H1 (cell line): ENCODE data around the gene S1PR1. TPM values are rescaled to one million over a fixed set of nuclear protein-coding genes. Genes with fewer than 3 reads are reported as not detected.

Experiments
- CTCF ChIA-PET: fragments of 300-600 bp; sonication (Branson Sonifier 250); formaldehyde crosslinking; loops from one replicate; lab custom pipeline; 2021; ENCODE audit not compliant: partially characterized antibody; lab: Charles Lee
- POLR2A ChIA-PET: fragments of 300-600 bp; sonication (Branson Sonifier 250); formaldehyde crosslinking; loops from one replicate; lab custom pipeline; 2021; ENCODE audit warnings: inconsistent platforms; ENCODE audit not compliant: partially characterized antibody; lab: Charles Lee
- DNase-seq, 2 experiments: peaks; one replicate each; pipeline versions ENCODE4 v3.0.0 to v3.0.0-alpha.2; 2010 to 2022; ENCODE audit warnings: low spot score in 2 of 2, low read depth in 1 of 2, mixed read lengths in 1 of 2
- FAIRE-seq: peaks from 2 replicates; lab custom pipeline; 2011; peaks lifted over from hg19 to GRCh38; lab: Jason Lieb, UNC
- H2AFZ ChIP-seq: 2 replicates; pipeline ENCODE4 v1.8.1; 2012; ENCODE audit warnings: low read length, inconsistent platforms
- H2AK5ac ChIP-seq: 2 replicates; pipeline ENCODE4 v1.6.1; 2013; ENCODE audit warnings: low read depth, low read length
- H2BK120ac ChIP-seq: replicated peaks from 2 replicates; pipeline ENCODE3; 2013; ENCODE audit warnings: low read depth, low read length, inconsistent platforms
- H2BK12ac ChIP-seq: 2 replicates; pipeline ENCODE4 v1.6.1; 2013; ENCODE audit warnings: low read depth, low read length
- H2BK15ac ChIP-seq: 2 replicates; pipeline ENCODE4 v1.6.1; 2013; ENCODE audit warnings: low read length
- H2BK20ac ChIP-seq: 2 replicates; pipeline ENCODE4 v1.6.1; 2013; ENCODE audit warnings: low read length
- H2BK5ac ChIP-seq: 2 replicates; pipeline ENCODE4 v1.6.1; 2013; ENCODE audit warnings: low read depth, low read length
- H3K14ac ChIP-seq: 2 replicates; pipeline ENCODE4 v1.6.1; 2013; ENCODE audit warnings: inconsistent platforms; ENCODE audit not compliant: insufficient read length
- H3K18ac ChIP-seq: 2 replicates; pipeline ENCODE4 v1.6.1; 2013; ENCODE audit warnings: low read length; ENCODE audit errors: extremely low read depth
- H3K23ac ChIP-seq: 2 replicates; pipeline ENCODE4 v1.6.1; 2013; ENCODE audit warnings: inconsistent platforms; ENCODE audit not compliant: insufficient read length
- H3K23me2 ChIP-seq: 2 replicates; pipeline ENCODE4 v1.6.1; 2013; ENCODE audit warnings: low read depth, low read length
- H3K27ac ChIP-seq: 2 replicates; pipeline ENCODE4 v1.6.1; 2011; ENCODE audit warnings: low read depth, low read length, inconsistent platforms
- H3K27me3 ChIP-seq, 4 experiments: replicated peaks in 1 of 4; 1 replicate in 1 of 4; 2 replicates in 3 of 4; pipeline versions ENCODE4 v1.6.1 to v1.8.1; 2011 to 2013; ENCODE audit warnings: low read length in 3 of 4, mild to moderate bottlenecking in 3 of 4, inconsistent platforms in 2 of 4, mixed read lengths in 2 of 4, moderate library complexity in 1 of 4; ENCODE audit not compliant: control insufficient read depth in 3 of 4, insufficient read depth in 3 of 4; ENCODE audit errors: extremely low read depth in 1 of 4
- H3K36me3 ChIP-seq, 4 experiments: 2 replicates each; pipeline versions ENCODE4 v1.6.1 to v1.8.1; 2011 to 2013; ENCODE audit warnings: mild to moderate bottlenecking in 4 of 4, low read length in 3 of 4, moderate library complexity in 2 of 4, control low read depth in 1 of 4, inconsistent platforms in 1 of 4; ENCODE audit not compliant: insufficient read depth in 4 of 4, control insufficient read depth in 2 of 4
- H3K4ac ChIP-seq: replicated peaks from 2 replicates; pipeline ENCODE3; 2013; ENCODE audit warnings: low read length, low read depth, mixed read lengths, inconsistent platforms; ENCODE audit not compliant: insufficient read length
- H3K4me1 ChIP-seq, 4 experiments: replicated peaks in 1 of 4; 1 replicate in 1 of 4; 2 replicates in 3 of 4; pipeline versions ENCODE4 v1.6.1 to v1.8.1; 2011 to 2013; ENCODE audit warnings: low read length in 3 of 4, inconsistent platforms in 2 of 4, mixed read lengths in 1 of 4; ENCODE audit not compliant: insufficient read depth in 4 of 4, control insufficient read depth in 3 of 4
- H3K4me2 ChIP-seq, 2 experiments: 2 replicates each; pipeline versions ENCODE4 v1.6.1 to v1.8.1; 2011 to 2013; ENCODE audit warnings: low read depth in 2 of 2, low read length in 2 of 2, control low read depth in 1 of 2, inconsistent platforms in 1 of 2, mild to moderate bottlenecking in 1 of 2; ENCODE audit not compliant: insufficient read depth in 1 of 2
- H3K4me3 ChIP-seq, 4 experiments: fragments of 200-600, 300-600 bp in 1 of 4; sonication (generic), shearing (Covaris generic), sonication (Bioruptor Twin) in 1 of 4; 2 replicates each; pipeline versions ENCODE4 v1.5.1 to v1.8.1; 2011 to 2016; ENCODE audit warnings: low read length in 4 of 4, low read depth in 3 of 4, control low read depth in 2 of 4, inconsistent platforms in 2 of 4, mild to moderate bottlenecking in 2 of 4, mixed read lengths in 1 of 4, moderate library complexity in 1 of 4; ENCODE audit not compliant: insufficient read depth in 2 of 4; ENCODE audit errors: extremely low read depth in 1 of 4
- H3K56ac ChIP-seq: replicated peaks from 2 replicates; pipeline ENCODE3; 2013; ENCODE audit warnings: low read depth, mild to moderate bottlenecking, mixed read lengths, low read length, inconsistent platforms; ENCODE audit not compliant: insufficient read length
- H3K79me1 ChIP-seq: 2 replicates; pipeline ENCODE4 v1.6.1; 2013; ENCODE audit warnings: low read depth, low read length, control low read depth
- H3K79me2 ChIP-seq, 2 experiments: 2 replicates each; pipeline versions ENCODE4 v1.6.1 to v1.8.1; 2012 to 2013; ENCODE audit warnings: low read length in 2 of 2, mild to moderate bottlenecking in 2 of 2, inconsistent platforms in 1 of 2; ENCODE audit not compliant: insufficient read depth in 2 of 2, control insufficient read depth in 1 of 2
- H3K9ac ChIP-seq, 4 experiments: replicated peaks in 1 of 4; 1 replicate in 1 of 4; 2 replicates in 3 of 4; pipeline versions ENCODE4 v1.6.1 to v1.8.1; 2011 to 2013; ENCODE audit warnings: low read depth in 3 of 4, low read length in 3 of 4, control low read depth in 2 of 4, mild to moderate bottlenecking in 2 of 4, moderate library complexity in 2 of 4, inconsistent platforms in 1 of 4; ENCODE audit errors: extremely low read depth in 1 of 4
- H3K9me3 ChIP-seq, 2 experiments: 2 replicates each; pipeline versions ENCODE4 v1.6.1 to v1.8.1; 2012 to 2013; ENCODE audit warnings: mild to moderate bottlenecking in 2 of 2, moderate library complexity in 2 of 2, control low read depth in 1 of 2, inconsistent platforms in 1 of 2, low read depth in 1 of 2, low read length in 1 of 2, mixed read lengths in 1 of 2; ENCODE audit not compliant: insufficient read depth in 2 of 2
- H4K20me1 ChIP-seq, 2 experiments: replicated peaks in 1 of 2; 2 replicates each; pipeline versions ENCODE3 to v1.8.1; 2011 to 2013; ENCODE audit warnings: inconsistent platforms in 2 of 2, low read length in 2 of 2, mild to moderate bottlenecking in 1 of 2; ENCODE audit not compliant: insufficient read depth in 2 of 2, control insufficient read depth in 1 of 2
- H4K5ac ChIP-seq: 2 replicates; pipeline ENCODE4 v1.6.1; 2013; ENCODE audit warnings: low read length, low read depth, mixed read lengths, inconsistent platforms; ENCODE audit not compliant: insufficient read length
- H4K8ac ChIP-seq: 2 replicates; pipeline ENCODE4 v1.8.0; 2013; ENCODE audit warnings: mild to moderate bottlenecking, moderate library complexity, low read length, inconsistent platforms; ENCODE audit not compliant: insufficient read depth; ENCODE audit errors: extremely low read depth
- H4K91ac ChIP-seq: replicated peaks from 2 replicates; pipeline ENCODE3; 2013; ENCODE audit warnings: low read length, mixed read lengths, inconsistent platforms; ENCODE audit not compliant: insufficient read length
- ASH2L ChIP-seq: fragments of 200-600, 300-600 bp; sonication (generic); IDR thresholded peaks from one replicate; pipeline ENCODE4 v1.7.1; 2017; ENCODE audit warnings: low read length
- CTBP2 ChIP-seq: IDR thresholded peaks from 2 replicates; pipeline ENCODE4 v1.7.0; 2011; ENCODE audit warnings: borderline replicate concordance, mild to moderate bottlenecking, moderate library complexity, mixed read lengths, low read length; ENCODE audit not compliant: insufficient read depth, insufficient read length
- HDAC6 ChIP-seq: IDR thresholded peaks from one replicate; pipeline ENCODE4 v1.7.1; 2012; ENCODE audit warnings: low read depth, mild to moderate bottlenecking, inconsistent platforms, low read length, moderate library complexity
- KDM1A ChIP-seq: fragments of 200-600, 300-600 bp; sonication (generic); IDR thresholded peaks from 2 replicates; pipeline ENCODE4 v1.7.1; 2016; ENCODE audit warnings: mild to moderate bottlenecking, low read length, borderline replicate concordance
- KDM4A ChIP-seq: IDR thresholded peaks from one replicate; pipeline ENCODE4 v1.7.1; 2012; ENCODE audit warnings: low read depth, mild to moderate bottlenecking, moderate library complexity, low read length, inconsistent platforms; ENCODE audit not compliant: severe bottlenecking
- SAP30 ChIP-seq: fragments of 300-600 bp; sonication (generic); IDR thresholded peaks from 2 replicates; pipeline ENCODE4 v1.7.1; 2012; ENCODE audit warnings: low read length, moderate library complexity, mild to moderate bottlenecking, inconsistent platforms; ENCODE audit not compliant: insufficient read depth, insufficient replicate concordance
- SIN3A ChIP-seq, 2 experiments: IDR thresholded peaks in 1 of 2; conservative IDR thresholded peaks in 1 of 2; 2 replicates each; pipeline ENCODE4 v1.6.1; 2011 to 2012; ENCODE audit warnings: low read length in 2 of 2, improper control_type of control experiment in 1 of 2, low read depth in 1 of 2, mild to moderate bottlenecking in 1 of 2
- WGBS, 2 experiments: shearing (Covaris generic) in 1 of 2; methylation state at CpG; one replicate each; pipeline versions ENCODE4 v1.1.6 to v1.1.7; 2013 to 2015; ENCODE audit warnings: low lambda C conversion rate in 2 of 2, mixed read lengths in 2 of 2, inconsistent platforms in 1 of 2, low coverage in 1 of 2, missing lambda C conversion rate in 1 of 2; ENCODE audit not compliant: insufficient replicate concordance in 2 of 2, insufficient coverage in 1 of 2, insufficient read length in 1 of 2; ENCODE audit errors: extremely low coverage in 1 of 2, missing lambda C conversion rate in 1 of 2; 5-methylcytosine and 5-hydroxymethylcytosine counted together
- polyA plus RNA-seq, 7 experiments: library from polyadenylated mRNA; depleted of rRNA in 3 of 7; stranded (reverse) in 5 of 7; unstranded in 2 of 7; fragments of >200 nt in 5 of 7; fragments of 200-250 nt in 2 of 7; gene quantifications; 1 replicate in 5 of 7; 2 replicates in 1 of 7; 4 replicates in 1 of 7; pipeline versions ENCODE4 v1.2.1 to v1.2.3, GENCODE V29; 2011 to 2013; ENCODE audit warnings: missing spikeins in 2 of 7, mixed read lengths in 2 of 7
- total RNA-seq: library from RNA; stranded (reverse); fragmentation: NEBNext Ultra II Directional; extraction: Animal tissue kit (Norgen Biotek cat#: 25700); gene quantifications from 2 replicates; pipeline ENCODE4 v1.2.1, GENCODE V29; 2021

Gene S1PR1
- total and polyA plus RNA-seq, 2 of the 8 experiments (the other 6 are each of a cell fraction or from before 2014, with no cell fraction given) = 3.5 to 5.5 TPM

- Histone ChIP-seq H4K5ac (no peak overlapping the region), H2AK5ac (no peak overlapping the region), H3K14ac (no peak overlapping the region), H3K79me1 (no peaks in the 10 kb centered on the region), H2BK15ac (no peak overlapping the region), H3K79me2 (no peaks in the 10 kb centered on the region), H3K56ac (no peak overlapping the region), H2BK120ac (no peak overlapping the region), H3K18ac (no peak overlapping the region), H3K27me3 (no peaks in the 10 kb centered on the region), H3K27ac (no peak overlapping the region), H3K9ac (no peak overlapping the region), H2BK12ac (no peak overlapping the region), H2BK5ac (no peak overlapping the region), H3K23ac (no peak overlapping the region), H3K36me3 (no peaks in the 10 kb centered on the region), H3K23me2 (no peaks in the 10 kb centered on the region), H4K91ac (no peak overlapping the region), H4K20me1 (no peaks in the 10 kb centered on the region), H3K4me3 (no peak overlapping the region), H3K9me3 (no peaks in the 10 kb centered on the region), H3K4ac (no peak overlapping the region), H2BK20ac (no peak overlapping the region), H3K4me1 (peaks cover 0 to 4% (median 0%) of the 10 kb centered on the region in 4 experiments; a peak in 1 of 7 replicates), H3K4me2 (no peak overlapping the region), H4K8ac (no peak overlapping the region), H2AFZ (no peak overlapping the region)
- no peak for FAIRE-seq
- ChIA-PET CTCF (interaction anchor here (5.4 kb wide), 1 partner anchor 21 kb away, joined by 40 read pairs; no protein-coding TSS in a partner anchor), POLR2A (no interaction called here)
- 94% methylated on average over 2 of the region's 2 CpGs; no CpG with 5 or more reads in 1 of the 2 experiments for WGBS, 2 experiments
- no peak for TF ChIP-seq ASH2L
- TF ChIP-seq KDM4A = no peak
- no peak for TF ChIP-seq HDAC6
- no peak for TF ChIP-seq CTBP2
- no peak for TF ChIP-seq SAP30
- TF ChIP-seq KDM1A = no peak
- no peak for TF ChIP-seq SIN3A (conservative IDR thresholded peaks at IDR 0.05 in 1 of 2, IDR thresholded peaks at IDR 0.05 in 1 of 2; ENCODE audit: low read depth in 1 of 2, low read length in 2 of 2)
- DNase-seq = no peak
Observed at GRCh38 chr1:101265684-101266083, 28.9 kb downstream of the S1PR1 start.
